Mucosa of rectum (tissue), 2 donors: ENCODE results near the gene FTSJ1.

Source experiments
- H3K27ac ChIP-seq, 2 donors: one replicate each; pipeline ENCODE4 v1.7.0; 2013; ENCODE audit warnings: inconsistent platforms in 2 of 2, low read depth in 2 of 2, low read length in 2 of 2
- H3K27me3 ChIP-seq, 2 donors: one replicate each; pipeline ENCODE4 v1.7.0; 2013; ENCODE audit warnings: low read length in 2 of 2; ENCODE audit not compliant: control insufficient read depth in 2 of 2, insufficient read depth in 2 of 2
- H3K36me3 ChIP-seq, 2 donors: one replicate each; pipeline ENCODE4 v1.7.0; 2013; ENCODE audit warnings: low read length in 2 of 2; ENCODE audit not compliant: control insufficient read depth in 2 of 2, insufficient read depth in 2 of 2
- H3K4me1 ChIP-seq, 2 donors: one replicate each; pipeline ENCODE4 v1.7.0; 2013; ENCODE audit warnings: low read length in 2 of 2, mild to moderate bottlenecking in 1 of 2; ENCODE audit not compliant: control insufficient read depth in 2 of 2, insufficient read depth in 2 of 2
- H3K4me3 ChIP-seq, 2 donors: one replicate each; pipeline ENCODE4 v1.7.0; 2013; ENCODE audit warnings: low read length in 2 of 2
- H3K9ac ChIP-seq, 2 donors: one replicate each; pipeline ENCODE4 v1.7.0; 2013; ENCODE audit warnings: low read length in 2 of 2, low read depth in 1 of 2, mild to moderate bottlenecking in 1 of 2
- H3K9me3 ChIP-seq, 2 donors: one replicate each; pipeline ENCODE4 v1.7.0; 2013; ENCODE audit warnings: low read length in 2 of 2; ENCODE audit not compliant: control insufficient read depth in 2 of 2
- donor health status: healthy.
- donor health status: Normal muscosa, but diverticular disease.

Gene FTSJ1

DNA sequence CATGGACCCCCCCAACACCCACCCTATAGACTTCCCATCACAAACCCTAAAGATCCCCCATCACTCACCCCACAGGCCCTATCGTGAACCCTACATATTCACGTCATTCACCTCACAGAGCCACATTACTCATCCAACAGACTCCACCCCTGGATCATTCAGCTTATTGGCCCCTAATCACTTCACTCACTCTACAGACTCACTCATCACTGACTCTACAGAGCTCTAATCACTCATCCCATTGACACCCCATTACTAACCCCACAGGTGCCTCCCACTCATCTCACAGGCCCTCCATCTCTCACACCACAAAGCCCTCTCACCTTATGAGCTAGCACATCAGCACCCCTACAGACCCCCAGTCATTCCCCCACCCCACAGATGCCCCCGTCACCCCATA, 57.2 kb downstream of the FTSJ1 start:
- H3K9ac ChIP-seq: no peak overlapping the region
- peaks cover 2 to 5% of the 10 kb centered on the region in 2 donors for H3K36me3 ChIP-seq
- peaks cover 0 to 5% of the 10 kb centered on the region in 2 donors for H3K4me1 ChIP-seq
- no peak overlapping the region for H3K27ac ChIP-seq
- no peaks in the 10 kb centered on the region for H3K9me3 ChIP-seq
- no peak overlapping the region for H3K4me3 ChIP-seq
- H3K27me3 ChIP-seq: no peaks in the 10 kb centered on the region
